GM19467 (cell line): ENCODE data around the gene IMMP2L.

ENCODE experiments used
- ATAC-seq: cut with Tn5 transposase; IDR thresholded peaks from one replicate; pipeline ENCODE4 v1.9.1; 2021; ENCODE audit warnings: mild to moderate bottlenecking, moderate library complexity; ENCODE audit not compliant: unreplicated experiment

Gene IMMP2L

DNA sequence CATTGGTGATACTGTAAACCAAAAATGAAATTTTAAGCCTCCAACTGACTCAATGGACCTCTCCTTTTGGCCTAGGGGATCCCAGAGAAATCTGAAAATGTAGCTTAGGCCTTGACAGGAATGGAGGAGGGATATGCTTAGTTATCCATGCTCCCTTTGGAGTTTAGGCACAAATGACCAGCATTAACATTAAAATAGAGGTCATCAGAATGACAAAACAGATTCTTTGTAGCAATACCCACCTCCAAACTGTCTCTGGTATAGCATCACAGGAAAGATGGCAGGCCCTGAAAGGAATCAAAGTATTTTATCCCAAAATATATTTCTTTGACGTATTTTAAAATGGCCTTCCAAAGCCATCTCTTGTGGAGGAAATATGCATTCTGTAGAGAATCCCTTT, 510.5 kb downstream of the IMMP2L start:
- no peak for ATAC-seq

DNA sequence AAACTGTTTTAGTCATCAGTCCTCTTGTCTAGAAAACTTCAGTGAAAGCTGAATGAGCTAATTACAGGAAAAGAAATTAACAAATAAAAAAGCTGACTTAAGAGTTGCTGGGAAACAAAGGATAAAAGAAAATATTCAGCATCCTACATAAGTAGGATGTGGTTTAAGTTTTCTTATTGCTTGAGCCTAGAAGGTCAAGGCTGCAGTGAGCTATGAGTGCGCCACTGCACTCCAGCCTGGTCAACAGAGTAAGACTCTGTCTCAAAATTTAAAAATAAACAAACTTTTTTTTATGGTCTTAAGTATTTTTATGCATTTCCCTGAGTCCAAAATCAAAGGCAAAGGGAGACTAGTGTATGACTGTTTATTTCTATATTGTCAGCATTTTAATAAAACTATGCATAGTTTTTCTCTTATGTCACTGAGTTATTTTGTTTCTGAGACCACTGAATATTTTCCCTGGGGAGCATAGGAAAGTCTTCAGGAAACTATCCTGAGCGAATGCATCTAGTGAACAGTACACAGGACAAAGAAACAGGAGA, 511.3 kb downstream of the IMMP2L start:
- no peak for ATAC-seq

DNA sequence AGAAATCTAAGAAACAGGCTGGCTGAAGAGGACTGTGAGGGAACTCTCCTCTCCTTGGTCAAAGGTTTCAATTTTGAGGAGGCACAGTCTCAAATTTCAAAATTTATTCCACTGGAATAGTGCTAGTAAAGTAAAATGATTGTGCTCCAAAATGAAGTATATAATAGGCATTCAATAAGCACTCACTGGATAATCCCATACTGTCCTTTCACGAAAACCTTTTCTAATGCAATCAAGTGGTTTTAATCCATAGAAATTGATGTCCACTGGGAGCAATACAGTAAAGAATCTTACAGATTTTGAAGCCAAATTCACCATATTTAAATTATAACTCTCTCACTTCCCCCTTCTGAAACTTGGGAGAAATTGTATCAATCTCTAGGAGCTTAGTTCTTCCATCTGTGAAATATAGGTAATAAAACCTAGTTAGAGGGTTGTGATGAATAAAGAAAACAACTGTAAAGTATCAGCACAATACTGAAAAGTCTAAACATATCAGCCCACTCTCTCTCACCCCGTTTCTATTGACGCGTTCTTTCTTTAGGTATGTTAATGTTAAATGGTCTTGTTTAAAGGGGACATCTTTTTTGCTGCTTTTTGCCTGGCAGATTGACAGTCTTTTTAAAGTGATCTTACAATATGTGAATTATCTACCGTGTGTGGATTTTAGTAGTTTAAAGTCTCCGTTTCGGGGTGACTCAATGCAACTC, 512.2 kb downstream of the IMMP2L start:
- no peak for ATAC-seq

DNA sequence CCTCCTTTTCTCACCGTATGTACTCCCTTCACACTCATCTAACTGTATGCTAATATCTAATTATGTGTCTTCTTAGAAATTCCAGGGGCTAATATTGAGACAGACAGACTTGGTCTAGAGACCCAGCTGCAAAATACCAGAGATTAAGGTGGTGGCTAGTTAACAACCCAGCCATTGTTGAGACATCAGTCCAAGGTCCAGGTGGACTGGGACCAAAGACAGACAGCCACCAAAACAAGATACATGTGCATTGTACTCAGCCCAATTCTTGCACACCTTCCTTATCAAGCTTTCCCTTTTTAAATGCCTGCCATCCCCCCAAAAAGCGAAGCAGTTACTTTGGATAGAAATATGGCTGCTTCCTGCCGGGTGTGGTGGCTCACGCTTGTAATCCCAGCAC, 514.7 kb downstream of the IMMP2L start:
- ATAC-seq, result no peak

DNA sequence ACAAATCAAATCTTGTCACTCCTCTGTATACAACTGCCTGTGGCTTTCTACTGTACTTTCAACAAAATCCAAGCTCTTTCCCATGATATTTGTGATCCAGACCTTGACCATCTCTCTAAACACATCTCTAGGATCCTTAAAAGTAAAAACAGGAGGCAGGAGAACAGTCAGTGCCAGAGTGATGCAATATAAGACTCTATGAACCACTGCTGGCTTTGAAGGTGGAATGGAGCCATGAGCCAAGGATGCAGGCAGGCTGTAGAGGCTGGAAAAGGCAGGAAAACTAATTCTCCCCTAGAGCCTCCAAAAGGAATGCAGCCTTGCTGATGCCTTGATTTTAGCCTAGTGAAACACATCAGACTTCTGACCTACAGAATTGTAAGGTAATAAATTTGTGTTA, 516.8 kb downstream of the IMMP2L start:
- no peak for ATAC-seq

DNA sequence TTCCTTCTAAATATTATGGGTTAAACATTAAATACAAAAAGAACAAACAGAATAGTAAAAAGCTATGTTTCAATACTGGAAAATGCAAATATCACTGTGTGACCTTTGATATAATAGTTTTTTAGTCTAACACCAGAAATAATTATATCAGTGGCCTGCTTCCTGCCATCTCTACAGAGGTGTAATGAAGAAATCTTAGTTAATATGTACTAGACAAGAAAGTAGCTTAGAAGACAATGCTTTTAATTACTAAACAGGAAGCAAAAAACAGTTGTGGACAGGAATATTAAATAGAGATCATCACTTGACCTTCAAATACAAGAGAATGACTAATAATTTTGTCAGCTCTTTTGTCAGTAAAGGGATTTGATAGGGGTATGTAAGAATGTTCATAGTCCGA, 518.7 kb downstream of the IMMP2L start:
- peak; percentile 97 for ATAC-seq

DNA sequence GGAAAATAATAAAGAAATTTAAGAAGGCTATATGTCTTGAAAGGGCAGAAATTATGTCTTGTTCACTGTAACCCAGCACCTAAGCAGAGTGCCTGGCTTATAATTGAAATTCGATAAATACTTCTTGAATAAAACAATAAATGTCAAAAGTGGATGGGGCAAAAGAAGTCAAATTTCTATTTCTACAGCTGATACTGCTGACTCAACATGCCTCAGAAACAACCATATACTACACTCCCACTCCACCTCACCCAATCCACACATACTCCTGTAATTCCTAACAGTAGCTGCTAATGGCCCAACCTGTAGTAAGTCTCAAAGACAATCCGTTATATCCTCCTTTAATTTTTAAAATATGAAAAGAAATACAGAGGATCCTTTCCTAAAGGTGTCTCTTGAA, 519.5 kb downstream of the IMMP2L start:
- ATAC-seq, result no peak

DNA sequence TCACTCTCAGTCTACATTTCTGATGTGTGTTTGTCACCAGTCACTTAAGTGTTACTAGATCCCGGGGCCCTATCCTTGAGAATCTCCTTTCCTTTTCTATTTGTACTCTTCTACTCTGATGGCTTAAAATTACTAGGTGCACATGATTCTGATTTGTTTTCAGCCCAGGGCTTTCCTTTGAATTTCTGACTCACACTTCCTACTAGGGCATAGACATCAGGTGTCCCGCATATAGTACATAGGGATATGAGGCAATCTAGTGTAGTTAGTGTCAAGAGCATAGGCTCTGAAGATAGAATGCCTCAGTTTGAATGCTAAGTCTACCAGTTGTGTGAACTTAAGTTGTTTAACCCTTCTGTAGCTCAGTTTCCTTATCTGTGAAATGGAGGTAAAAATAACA, 520.7 kb downstream of the IMMP2L start:
- no peak for ATAC-seq

DNA sequence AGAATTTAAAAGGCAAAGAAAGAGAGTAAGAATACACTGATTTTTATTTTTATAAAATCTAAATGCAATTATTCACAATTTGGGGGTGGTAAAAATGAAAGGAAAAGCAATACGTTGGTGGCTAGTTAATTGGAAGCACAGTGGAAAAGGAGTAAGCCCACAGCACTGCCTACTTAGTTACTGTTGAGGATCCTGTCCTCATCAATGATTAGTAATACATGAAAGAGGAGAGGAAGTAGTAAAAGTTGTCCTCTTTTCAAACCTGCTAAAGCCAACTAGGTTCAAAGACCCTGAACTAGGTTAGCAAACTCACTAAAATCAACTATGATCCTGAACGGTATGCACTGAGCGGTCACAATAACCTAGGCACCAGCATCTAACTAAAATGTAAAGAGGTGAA, 524.1 kb downstream of the IMMP2L start:
- no peak for ATAC-seq

DNA sequence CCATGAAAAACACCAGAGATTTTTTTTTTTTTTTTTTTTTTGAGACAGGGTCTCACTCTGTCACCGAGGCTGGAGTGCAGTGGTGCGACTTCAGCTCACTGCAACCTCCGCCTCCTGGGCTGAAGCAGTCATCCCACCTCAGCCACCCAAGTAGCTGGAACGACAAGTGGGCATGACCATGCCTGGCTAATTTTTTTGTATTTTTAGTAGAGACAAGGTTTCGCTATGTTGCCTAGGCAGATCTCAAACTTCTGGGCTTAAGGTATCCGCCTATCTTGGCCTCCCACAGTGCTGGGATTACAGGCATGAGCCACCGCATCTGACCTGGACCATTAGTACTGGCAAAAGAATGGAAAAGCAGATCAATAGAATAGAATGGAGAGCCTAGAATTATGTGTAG, 530.4 kb downstream of the IMMP2L start:
- ATAC-seq, result no peak

DNA sequence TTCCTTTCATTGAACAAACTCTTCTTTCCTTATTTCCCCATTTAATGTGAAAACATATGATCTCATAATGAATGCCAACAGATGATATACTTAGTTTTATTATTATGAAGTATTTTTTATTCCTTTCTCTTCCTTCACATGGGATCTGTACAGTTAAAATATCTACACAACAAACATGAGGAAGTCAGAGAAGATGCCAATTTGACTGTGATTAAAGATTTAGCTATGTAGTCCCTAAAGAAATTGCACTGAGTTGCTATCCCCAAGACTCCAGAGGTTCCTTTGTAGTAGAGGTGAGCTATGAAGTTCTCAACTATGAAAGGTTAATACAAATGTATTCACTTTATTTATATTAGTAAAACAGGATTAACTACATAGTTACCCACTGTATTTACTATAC, 532.0 kb downstream of the IMMP2L start:
- ATAC-seq, result no peak

DNA sequence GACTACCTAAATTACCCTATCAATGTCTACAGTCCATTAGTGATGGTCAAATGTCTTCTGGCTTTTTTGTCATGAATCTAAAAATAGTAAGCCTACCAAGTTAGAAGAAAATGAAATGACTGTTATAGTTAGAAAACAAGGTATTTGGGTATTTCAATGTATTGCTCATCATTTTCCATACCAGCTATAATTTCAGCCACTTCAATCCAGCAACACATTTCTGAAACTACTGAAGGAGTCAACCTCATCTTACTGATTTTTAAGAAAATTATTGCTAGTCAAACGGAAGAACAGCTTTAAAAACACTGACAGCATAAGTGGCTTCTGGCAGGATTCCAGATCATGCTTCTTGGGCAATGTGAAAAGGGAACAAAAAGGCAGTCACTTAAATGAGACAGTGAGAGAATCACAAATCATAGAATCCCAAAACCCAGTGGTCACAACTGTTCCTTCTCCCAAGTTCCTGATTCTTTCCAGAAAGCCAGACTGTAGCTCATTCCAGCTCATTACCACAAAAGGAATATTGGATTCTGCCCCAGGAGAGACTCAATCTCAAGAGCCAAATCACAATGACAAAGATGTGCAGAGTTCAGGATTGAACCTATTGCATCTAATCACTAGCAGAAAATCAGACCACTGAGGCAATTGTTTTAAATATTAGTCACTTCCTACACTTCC, 532.6 kb downstream of the IMMP2L start:
- ATAC-seq, result no peak

DNA sequence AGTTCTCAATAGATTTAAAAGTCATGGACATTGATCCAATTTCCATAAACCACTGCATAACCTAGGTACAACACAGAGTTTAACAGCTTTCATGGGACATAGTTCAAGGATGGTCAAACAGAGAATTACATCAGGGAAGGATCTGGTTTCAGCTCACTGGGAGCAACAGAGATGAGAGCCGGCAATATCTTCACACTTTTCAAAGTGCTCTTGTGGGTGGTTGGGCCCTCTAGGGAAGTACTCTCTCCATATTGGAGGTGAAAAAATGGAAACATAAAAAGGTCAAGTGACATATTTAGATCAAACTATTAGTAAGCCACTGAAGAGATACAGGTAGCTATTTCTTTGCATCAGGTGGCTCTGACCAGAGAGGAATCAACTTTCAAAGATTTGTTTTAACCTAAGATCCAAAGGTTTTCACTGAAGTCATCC, 533.1 kb downstream of the IMMP2L start:
- ATAC-seq, result no peak

DNA sequence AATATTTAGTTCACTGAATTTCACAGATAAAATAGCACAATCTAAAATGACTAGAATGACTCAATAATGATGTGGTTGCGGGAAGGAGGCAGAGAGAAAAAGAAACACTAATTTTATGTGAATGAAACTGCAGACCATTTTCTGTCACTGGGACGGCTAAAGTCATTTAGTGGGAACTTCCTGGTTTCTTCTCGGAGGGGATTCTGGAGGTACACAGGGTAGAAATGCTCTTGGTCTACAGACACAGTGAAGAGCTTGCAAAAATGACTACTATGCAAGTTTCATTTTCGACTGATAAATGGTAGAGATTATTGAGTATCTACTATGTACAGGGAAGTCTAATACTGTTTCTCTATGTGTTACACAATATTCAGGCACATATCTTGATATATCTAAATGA, 534.9 kb downstream of the IMMP2L start:
- ATAC-seq, result no peak

DNA sequence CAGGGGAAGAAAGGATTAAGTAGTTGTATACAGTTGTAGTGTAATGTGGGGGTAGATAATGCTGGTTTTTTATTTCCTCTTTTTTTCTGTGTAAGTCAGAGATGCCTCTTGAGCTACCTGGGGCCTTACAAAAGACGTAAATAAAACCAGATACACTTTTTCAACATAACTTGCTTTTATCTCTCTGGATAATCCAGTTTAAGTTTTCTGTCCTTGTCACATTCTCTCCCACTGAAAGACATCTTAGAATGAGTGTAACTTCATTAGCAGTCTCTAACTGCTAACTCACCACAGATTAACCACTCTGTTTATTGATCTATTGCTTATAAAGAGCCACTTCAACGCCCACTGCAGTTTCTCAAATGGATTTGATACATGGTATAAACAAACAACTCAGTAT, 535.5 kb downstream of the IMMP2L start:
- no peak for ATAC-seq

DNA sequence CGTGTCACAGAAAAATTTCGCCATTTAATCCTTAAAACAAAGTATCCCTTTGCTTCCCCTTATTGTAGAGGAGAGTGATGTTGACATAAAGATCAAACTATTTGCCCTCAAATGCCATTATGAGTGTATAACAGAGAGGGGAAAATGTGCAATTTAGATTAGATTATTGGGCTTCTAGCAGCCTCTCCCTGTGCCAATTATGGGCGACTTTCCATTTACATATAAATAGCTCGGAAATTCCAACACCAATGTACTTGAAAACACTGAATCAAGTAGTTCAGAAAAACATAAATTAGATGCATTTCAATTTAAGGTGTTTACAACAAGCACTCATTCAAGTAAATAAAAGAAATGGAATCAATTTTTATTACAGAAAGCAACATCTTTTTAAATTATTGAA, 535.9 kb downstream of the IMMP2L start:
- no peak for ATAC-seq

DNA sequence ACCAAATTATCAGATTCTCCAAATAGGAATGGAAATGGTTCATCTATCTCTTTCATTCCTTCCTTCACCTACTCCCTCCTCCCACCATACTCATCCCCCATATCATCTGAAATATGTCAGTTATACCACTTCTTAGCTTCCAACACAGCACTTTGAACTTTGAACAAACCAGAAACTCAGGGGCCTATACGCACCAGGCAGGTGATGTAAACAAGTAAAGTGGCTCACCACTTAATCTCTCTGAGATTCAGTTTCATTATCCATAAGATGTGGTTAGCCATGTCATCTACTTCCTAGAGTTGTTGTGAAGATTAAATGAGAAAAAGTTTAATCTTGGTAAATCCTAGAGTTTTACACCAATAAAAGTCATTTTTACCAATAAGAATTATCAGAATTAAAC, 537.3 kb downstream of the IMMP2L start:
- no peak for ATAC-seq

DNA sequence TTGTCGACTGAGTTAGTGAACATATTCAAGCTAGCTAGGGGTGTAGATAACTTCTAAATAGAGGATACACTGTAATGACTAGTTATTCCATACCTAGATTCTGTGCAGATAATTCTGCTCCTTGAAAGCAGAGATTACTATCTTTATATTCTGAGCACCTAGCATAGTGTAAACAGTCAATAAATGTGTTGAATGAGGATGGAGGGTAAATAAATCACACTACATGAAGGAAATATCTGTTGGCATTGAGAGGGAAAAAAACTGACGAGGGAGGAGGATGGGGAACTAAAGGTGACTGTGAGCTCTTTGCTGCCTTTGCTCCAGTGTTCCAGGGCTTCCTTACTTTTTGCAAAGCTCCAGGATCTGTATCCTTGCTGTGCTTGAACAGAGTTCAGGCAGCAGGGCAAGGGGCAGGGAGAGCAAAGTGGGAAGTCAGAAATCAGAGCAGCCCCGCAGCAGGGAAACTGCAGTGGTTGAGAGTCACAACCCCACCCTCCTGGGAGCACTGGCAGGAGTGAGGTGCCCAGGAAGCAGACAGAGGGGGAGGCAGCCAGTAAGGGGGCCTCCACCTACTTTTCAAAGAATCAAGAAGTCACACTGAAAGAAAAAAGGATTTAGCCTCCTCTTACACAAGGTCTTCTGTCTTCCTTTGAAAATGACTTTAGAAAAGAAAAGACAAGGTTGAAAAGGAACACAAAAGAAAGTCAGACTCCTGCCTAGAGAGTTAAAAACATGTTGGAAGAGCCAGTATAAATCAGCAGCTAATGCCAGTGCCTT, 543.1 kb downstream of the IMMP2L start:
- no peak for ATAC-seq

DNA sequence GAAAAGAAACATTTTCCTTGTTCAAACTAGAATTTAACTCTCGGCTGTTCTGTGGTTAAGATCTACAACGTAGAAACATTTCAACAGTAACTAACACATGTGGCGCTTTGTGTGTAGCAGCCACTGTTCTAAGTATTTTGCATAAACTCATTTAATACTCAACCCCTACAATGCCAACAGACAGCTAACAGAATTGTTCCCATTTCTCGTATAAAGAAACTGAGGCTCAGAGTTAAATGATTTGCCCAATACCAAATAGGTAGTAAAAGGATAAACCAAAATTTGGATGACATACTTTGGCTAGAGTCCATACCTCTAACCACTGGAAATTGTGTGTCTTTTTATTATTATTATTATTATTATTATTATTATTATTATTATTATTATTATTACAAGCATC, 543.8 kb downstream of the IMMP2L start:
- no peak for ATAC-seq

DNA sequence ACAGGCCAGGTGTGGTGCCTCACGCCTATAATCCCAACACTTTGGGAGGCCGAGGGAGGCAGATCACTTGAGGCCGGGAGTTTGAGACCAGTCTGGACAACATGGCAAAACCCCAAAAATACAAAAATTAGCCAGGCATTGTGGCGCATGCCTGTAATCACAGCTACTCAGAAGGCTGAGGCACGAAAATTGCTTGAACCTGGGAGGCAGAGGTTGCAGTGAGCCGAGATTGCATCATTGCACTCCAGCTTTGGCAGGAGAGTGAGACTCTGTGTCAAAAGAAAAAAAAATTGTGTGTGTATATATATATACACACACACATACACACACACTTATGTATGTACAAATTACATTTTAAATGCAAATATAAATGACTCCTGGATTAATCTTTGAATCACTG, 548.2 kb downstream of the IMMP2L start:
- ATAC-seq, result no peak

DNA sequence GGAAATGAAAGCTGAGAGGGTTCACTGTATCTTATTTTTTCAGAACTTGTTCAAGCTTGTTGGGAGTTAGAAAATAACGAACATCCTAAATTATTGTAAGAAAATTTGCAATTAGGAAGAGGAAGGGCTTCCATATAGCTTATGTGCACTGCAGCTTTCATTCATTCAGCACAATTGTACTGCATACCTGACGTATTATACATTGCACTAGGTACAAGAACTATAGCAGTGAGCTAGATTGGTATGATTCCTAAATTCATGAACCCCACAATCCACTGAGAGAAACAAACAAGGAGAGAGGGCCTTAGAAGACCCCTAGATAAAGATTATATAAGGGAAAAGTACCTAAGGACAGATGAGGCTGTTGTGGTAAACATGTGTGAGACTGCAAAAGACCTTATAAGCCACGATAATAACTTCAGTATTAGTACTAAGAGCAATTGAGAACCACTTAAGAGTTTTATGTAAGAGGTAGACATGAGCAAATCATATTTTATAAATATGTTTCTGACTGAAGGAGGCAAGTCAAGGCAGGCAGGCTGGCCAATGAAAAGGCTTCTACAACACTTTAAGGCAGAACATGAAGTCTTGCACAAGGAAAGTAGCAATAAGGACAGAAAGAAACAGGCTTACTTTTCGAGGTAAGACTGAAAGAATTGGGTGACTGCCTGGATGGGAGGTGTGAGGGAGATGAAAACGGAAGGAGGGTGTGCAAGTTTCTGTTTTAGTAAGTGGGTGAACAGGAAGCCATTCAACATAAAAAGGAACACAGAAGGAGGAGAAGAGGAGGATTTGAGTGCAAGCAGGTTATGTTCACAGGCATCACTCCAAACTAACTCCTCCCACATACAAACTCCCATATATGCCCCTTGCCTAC, 549.3 kb downstream of the IMMP2L start:
- ATAC-seq, result peak; percentile 99
